ENCODE data around the gene ZMYND10.

The ZMYND10 gene

DNA sequence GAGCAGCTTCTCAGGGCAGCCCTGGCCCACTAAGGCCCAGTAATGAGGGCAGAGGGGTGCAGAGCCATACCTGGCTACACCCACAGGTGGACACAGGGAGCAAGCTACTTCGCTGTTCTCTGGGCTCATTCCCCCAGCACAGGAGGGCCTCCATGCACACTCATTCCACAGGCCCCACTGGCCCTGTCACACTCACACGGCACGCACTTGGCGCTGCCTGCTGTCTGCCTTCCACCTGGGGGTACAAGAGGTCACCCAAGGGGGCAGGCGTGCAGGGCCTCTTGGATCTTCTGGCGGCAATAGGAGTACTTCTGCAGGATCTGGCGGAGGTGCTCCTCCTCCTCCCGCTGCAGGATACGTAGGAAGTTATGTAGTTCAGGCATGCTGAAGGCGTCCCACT is 15.2 kb downstream of the ZMYND10 start:
- TF ChIP-seq, protein P1, sequence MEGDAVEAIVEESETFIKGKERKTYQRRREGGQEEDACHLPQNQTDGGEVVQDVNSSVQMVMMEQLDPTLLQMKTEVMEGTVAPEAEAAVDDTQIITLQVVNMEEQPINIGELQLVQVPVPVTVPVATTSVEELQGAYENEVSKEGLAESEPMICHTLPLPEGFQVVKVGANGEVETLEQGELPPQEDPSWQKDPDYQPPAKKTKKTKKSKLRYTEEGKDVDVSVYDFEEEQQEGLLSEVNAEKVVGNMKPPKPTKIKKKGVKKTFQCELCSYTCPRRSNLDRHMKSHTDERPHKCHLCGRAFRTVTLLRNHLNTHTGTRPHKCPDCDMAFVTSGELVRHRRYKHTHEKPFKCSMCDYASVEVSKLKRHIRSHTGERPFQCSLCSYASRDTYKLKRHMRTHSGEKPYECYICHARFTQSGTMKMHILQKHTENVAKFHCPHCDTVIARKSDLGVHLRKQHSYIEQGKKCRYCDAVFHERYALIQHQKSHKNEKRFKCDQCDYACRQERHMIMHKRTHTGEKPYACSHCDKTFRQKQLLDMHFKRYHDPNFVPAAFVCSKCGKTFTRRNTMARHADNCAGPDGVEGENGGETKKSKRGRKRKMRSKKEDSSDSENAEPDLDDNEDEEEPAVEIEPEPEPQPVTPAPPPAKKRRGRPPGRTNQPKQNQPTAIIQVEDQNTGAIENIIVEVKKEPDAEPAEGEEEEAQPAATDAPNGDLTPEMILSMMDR (conservative IDR thresholded peaks at IDR 0.05) = no peak
- H3K27ac ChIP-seq = no peak overlapping the region

DNA sequence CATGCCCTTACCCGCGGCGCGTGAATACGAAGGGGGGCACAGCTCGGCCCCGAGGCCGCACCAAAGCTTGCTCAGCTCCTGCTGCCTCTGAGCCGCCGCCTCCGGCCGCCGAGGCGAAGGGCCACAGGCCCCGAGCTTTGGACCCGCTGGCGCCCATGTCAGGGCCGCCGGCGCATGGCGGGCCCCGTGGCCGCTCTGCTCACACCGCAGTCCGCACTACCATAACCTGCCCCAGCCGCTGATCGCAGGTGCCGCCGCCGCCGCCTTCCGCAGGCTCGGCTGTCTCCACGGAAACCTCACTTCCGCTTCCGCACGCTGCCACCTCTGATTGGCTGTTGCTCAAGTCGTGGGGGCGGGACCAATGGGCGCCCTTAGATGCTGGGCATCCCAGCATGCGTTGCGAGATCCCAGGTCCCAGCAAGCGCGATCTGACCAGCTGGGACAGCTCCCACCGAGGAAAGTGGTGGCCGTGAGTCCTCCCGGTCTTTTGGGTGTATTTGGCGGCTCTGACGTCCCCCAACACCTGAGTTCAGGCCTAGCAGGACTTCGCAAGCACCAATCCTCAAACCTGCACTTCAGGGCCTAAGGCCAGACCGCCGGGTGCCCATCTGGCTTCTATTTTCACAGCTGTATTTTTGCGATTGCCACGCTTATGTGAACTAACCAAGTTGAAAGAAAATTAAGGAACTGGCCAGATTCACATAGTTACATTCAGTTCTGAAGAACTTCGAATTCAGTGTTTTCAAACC is 17.4 kb downstream of the ZMYND10 start, which contains the start of gene TUSC2:
Gene TUSC2, minus strand, starts transcription at position 281 of the 749 bp plus-strand sequence. Its CDS starts 124 bp downstream, at position 157.
- TF ChIP-seq, protein P1 (conservative IDR thresholded peaks at IDR 0.05) = no peak
- H3K27ac ChIP-seq = peak within 1 kb of the TSS; percentile 85

DNA sequence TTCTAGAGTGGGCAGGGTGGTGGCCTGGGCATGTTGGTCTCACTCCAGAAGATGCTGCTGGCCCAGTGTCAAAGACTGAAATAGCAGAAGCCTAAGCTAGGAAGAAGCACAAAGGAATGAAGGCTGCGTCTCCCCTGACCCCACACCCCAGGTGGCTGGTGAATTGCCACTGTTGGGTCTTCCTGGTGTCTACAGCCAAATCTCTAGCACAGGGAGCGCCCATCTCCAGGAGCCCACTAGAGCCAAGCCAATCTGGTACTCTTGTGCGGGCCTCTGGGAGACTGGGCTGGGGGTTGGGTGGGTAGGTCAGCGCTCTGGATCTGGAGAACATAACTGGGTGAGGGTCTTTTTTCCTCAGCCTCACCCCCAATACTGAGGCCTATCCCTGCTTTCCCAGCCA is 18.4 kb downstream of the ZMYND10 start:
- TF ChIP-seq, protein P1 (conservative IDR thresholded peaks at IDR 0.05) = no peak
- peak overlapping the region; percentile 85 for H3K27ac ChIP-seq

DNA sequence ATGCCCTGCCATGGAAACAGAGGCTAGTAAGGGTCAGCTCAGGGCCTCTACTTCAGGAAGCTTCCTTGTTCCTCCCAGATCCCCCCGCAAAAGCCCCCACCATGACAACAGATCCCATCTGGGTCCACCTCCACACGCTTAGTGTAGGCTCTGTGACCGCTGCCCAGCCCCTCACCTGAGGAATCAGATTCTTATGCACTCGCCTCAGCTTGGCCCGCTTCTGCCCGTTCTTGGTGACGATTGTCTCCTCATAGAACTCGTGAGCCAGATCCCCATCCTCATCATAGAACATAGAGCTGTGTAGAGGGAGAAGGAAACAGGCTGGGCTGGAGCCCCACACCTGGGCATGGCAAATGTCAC is 19.4 kb downstream of the ZMYND10 start:
- TF ChIP-seq, protein P1 (conservative IDR thresholded peaks at IDR 0.05) = no peak
- H3K27ac ChIP-seq = no peak overlapping the region

DNA sequence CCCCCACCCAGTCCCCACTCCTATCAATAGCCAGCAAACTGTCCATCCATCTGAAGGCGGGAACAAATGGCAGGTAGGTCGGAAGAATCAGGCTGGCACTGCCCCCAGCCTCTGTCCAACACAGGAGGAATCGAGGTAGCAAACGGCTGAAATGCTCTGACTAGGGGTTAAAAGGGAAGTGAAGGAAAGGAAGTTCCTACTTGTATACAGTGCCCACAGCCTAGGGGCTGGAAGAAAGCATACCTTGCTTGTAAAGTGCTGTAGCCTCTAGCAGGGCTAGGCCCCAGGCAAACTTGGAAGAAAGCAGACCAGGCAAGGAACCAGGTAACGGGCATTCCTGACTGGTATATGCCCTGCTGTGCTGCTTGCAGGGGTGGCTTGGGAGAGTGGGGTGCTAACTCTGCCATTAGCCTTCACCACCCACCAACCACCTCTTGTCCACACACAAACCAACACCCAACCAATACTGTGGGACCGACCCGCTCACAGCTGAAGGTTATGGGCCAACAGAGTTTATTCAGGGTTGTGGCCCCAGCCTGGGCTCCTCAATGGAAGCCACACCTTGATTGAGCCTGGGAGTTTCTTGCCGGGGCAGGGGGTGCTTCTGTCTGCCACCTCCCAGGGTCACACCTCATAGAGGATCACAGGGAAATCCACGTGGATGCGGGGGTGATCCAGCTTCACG is 19.9 kb downstream of the ZMYND10 start:
- TF ChIP-seq, protein P1 (conservative IDR thresholded peaks at IDR 0.05) = no peak

DNA sequence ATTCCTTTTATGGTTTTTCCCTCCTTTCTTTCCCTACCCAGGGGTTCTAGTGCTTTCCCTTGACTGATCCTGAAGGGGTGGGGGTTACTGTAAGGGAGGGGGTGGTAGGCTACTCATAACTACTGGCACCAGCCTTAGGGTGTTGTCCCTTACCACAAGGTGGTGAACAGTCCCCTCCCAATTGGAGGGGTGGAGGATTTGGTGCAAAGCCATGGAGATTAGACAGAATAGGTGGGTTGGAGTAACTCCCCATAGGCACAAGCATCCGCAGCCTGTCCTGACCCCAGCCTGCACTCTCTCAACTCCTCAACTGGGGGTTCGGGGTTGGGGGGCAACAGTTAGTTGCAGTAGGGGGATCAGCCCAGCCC is 20.4 kb downstream of the ZMYND10 start:
- TF ChIP-seq, protein P1 (conservative IDR thresholded peaks at IDR 0.05) = no peak
- no peak overlapping the region for H3K27ac ChIP-seq

More for the DNA sequence above, 19.9 kb downstream of the ZMYND10 start:
- no peak overlapping the region for H3K27ac ChIP-seq

DNA sequence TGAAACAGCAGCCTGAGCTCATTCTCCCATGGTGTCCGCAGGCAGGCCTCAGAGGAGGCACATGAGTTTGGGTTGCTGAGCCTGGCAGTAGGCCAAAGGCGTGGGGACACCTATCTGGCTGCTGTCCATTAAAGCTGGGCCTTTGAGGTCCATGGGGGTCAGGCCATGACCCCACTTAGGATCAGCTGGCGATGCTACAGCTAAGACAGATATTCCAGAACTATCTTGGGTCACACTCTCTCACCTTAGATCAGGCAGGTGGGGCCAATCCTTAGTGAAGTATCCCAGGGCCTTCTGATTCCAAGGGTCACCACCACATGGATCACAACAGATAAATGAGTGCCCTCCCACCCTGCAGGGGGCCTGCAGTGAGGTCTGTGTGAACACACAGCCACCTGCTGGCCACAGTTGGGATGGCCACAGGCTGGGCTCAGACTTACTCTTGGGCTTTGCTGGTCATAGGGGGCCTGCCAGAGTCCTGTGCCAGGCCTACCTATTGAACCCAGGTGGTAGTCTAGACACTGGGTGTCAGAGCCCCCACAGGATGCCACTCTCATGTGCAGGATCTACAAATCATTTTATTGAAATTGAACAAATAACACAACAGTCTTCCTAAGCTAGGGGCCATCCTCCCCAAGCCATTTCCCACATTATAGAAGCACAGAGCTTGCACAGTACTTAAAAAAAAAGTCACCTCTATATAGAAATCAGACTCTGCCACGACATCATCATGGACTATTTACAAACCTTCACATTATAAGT is 21.0 kb downstream of the ZMYND10 start:
- TF ChIP-seq, protein P1 (conservative IDR thresholded peaks at IDR 0.05) = peak; percentile 95
- H3K27ac ChIP-seq = peak overlapping the region; percentile 97; the same call in 1 of the 2 replicates

Measured in VCaP (cell line).